ENCODE results near the gene MDH1B.

The MDH1B gene

GRCh38 chr2:206701952-206702605 is 63.0 kb downstream of the MDH1B start:
- TF ChIP-seq POLR2AphosphoS5 (IDR thresholded peaks at IDR 0.05; ENCODE audit: low read depth) (no peak), GABPA (IDR thresholded peaks at IDR 0.05; ENCODE audit: low read depth) (no peak), SPI1 (IDR thresholded peaks at IDR 0.05; ENCODE audit: borderline replicate concordance, low read depth) (no peak)
- TF ChIP-seq, protein P1, sequence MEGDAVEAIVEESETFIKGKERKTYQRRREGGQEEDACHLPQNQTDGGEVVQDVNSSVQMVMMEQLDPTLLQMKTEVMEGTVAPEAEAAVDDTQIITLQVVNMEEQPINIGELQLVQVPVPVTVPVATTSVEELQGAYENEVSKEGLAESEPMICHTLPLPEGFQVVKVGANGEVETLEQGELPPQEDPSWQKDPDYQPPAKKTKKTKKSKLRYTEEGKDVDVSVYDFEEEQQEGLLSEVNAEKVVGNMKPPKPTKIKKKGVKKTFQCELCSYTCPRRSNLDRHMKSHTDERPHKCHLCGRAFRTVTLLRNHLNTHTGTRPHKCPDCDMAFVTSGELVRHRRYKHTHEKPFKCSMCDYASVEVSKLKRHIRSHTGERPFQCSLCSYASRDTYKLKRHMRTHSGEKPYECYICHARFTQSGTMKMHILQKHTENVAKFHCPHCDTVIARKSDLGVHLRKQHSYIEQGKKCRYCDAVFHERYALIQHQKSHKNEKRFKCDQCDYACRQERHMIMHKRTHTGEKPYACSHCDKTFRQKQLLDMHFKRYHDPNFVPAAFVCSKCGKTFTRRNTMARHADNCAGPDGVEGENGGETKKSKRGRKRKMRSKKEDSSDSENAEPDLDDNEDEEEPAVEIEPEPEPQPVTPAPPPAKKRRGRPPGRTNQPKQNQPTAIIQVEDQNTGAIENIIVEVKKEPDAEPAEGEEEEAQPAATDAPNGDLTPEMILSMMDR (IDR thresholded peaks at IDR 0.05; ENCODE audit: insufficient read depth, low read length), result no peak
- TF ChIP-seq, protein P2, sequence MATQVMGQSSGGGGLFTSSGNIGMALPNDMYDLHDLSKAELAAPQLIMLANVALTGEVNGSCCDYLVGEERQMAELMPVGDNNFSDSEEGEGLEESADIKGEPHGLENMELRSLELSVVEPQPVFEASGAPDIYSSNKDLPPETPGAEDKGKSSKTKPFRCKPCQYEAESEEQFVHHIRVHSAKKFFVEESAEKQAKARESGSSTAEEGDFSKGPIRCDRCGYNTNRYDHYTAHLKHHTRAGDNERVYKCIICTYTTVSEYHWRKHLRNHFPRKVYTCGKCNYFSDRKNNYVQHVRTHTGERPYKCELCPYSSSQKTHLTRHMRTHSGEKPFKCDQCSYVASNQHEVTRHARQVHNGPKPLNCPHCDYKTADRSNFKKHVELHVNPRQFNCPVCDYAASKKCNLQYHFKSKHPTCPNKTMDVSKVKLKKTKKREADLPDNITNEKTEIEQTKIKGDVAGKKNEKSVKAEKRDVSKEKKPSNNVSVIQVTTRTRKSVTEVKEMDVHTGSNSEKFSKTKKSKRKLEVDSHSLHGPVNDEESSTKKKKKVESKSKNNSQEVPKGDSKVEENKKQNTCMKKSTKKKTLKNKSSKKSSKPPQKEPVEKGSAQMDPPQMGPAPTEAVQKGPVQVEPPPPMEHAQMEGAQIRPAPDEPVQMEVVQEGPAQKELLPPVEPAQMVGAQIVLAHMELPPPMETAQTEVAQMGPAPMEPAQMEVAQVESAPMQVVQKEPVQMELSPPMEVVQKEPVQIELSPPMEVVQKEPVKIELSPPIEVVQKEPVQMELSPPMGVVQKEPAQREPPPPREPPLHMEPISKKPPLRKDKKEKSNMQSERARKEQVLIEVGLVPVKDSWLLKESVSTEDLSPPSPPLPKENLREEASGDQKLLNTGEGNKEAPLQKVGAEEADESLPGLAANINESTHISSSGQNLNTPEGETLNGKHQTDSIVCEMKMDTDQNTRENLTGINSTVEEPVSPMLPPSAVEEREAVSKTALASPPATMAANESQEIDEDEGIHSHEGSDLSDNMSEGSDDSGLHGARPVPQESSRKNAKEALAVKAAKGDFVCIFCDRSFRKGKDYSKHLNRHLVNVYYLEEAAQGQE (IDR thresholded peaks at IDR 0.05; ENCODE audit: insufficient replicate concordance, low read depth), result no peak
- DNase-seq (ENCODE audit: low read depth in 1 of 2, low spot score in 1 of 2), result no peak
- no peak overlapping the region for H3K27ac ChIP-seq (replicated peaks)
- no peak overlapping the region for H3K4me3 ChIP-seq (replicated peaks; ENCODE audit: insufficient read depth, low read length)
- no peaks in the 10 kb centered on the region for H3K27me3 ChIP-seq (ENCODE audit: insufficient read depth, poor library complexity, severe bottlenecking)

GRCh38 chr2:206700156-206700555 is 65.0 kb downstream of the MDH1B start:
- H3K4me3 ChIP-seq (replicated peaks; ENCODE audit: insufficient read depth, low read length), result no peak overlapping the region
- H3K27ac ChIP-seq (replicated peaks), result no peak overlapping the region
- no peaks in the 10 kb centered on the region for H3K27me3 ChIP-seq (ENCODE audit: insufficient read depth, poor library complexity, severe bottlenecking)
- peak in 1 of 2 experiments; percentile 9 for DNase-seq (ENCODE audit: low read depth in 1 of 2, low spot score in 1 of 2)
- TF ChIP-seq POLR2AphosphoS5 (IDR thresholded peaks at IDR 0.05; ENCODE audit: low read depth) (no peak), GABPA (IDR thresholded peaks at IDR 0.05; ENCODE audit: low read depth) (no peak), SPI1 (IDR thresholded peaks at IDR 0.05; ENCODE audit: borderline replicate concordance, low read depth) (no peak)
- TF ChIP-seq, protein P1 (IDR thresholded peaks at IDR 0.05; ENCODE audit: insufficient read depth, low read length), result no peak
- TF ChIP-seq, protein P2 (IDR thresholded peaks at IDR 0.05; ENCODE audit: insufficient replicate concordance, low read depth), result no peak

DNA sequence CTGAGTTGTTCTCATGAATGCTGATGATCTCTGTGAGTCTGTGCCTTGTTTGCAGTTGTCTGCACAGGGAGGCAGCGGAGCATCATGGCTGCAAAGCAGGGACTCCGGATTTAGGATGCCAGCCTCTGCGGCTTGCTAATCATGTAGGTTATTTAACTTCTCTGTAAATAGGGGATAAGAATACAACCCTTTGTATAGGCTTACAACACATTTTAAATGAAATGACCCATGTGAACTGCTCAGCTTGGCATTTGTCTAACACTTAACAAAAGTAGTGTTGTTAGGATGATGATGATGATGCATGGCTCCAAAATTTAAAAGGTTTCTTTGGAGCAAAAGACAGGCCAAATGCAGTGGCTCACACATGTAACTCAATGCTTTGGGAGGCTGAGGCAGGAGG is 66.3 kb downstream of the MDH1B start:
- Histone ChIP-seq H3K4me3 (replicated peaks; ENCODE audit: insufficient read depth, low read length) (no peak overlapping the region), H3K27ac (replicated peaks) (no peak overlapping the region), H3K27me3 (ENCODE audit: insufficient read depth, poor library complexity, severe bottlenecking) (no peaks in the 10 kb centered on the region)
- TF ChIP-seq POLR2AphosphoS5 (IDR thresholded peaks at IDR 0.05; ENCODE audit: low read depth), result no peak
- TF ChIP-seq, protein P1 (IDR thresholded peaks at IDR 0.05; ENCODE audit: insufficient read depth, low read length), result no peak
- TF ChIP-seq, protein P2 (IDR thresholded peaks at IDR 0.05; ENCODE audit: insufficient replicate concordance, low read depth), result no peak
- TF ChIP-seq SPI1 (IDR thresholded peaks at IDR 0.05; ENCODE audit: borderline replicate concordance, low read depth), result no peak
- no peak for TF ChIP-seq GABPA (IDR thresholded peaks at IDR 0.05; ENCODE audit: low read depth)
- DNase-seq (ENCODE audit: low read depth in 1 of 2, low spot score in 1 of 2), result no peak
